Gastrocnemius medialis (tissue), 4 donors: ENCODE results near the gene SLC25A18.

Experiments
- CTCF ChIP-seq, 5 experiments: fragments of 450-650 bp in 3 of 5; fragments of 200-600 bp in 2 of 5; sonication (generic) in 2 of 5; IDR thresholded peaks in 4 of 5; conservative IDR thresholded peaks in 1 of 5; 1 replicate in 4 of 5; 2 replicates in 1 of 5; pipeline ENCODE4 v1.5.1; 2016 to 2019; ENCODE audit warnings: antibody characterized with exemption in 5 of 5, mild to moderate bottlenecking in 3 of 5, moderate library complexity in 3 of 5
- POLR2A ChIP-seq, 2 donors: fragments of 450-650 bp; IDR thresholded peaks; one replicate each; pipeline ENCODE4 v1.6.1; 2017; ENCODE audit warnings: antibody characterized with exemption in 2 of 2, mild to moderate bottlenecking in 2 of 2, moderate library complexity in 2 of 2

DNA sequence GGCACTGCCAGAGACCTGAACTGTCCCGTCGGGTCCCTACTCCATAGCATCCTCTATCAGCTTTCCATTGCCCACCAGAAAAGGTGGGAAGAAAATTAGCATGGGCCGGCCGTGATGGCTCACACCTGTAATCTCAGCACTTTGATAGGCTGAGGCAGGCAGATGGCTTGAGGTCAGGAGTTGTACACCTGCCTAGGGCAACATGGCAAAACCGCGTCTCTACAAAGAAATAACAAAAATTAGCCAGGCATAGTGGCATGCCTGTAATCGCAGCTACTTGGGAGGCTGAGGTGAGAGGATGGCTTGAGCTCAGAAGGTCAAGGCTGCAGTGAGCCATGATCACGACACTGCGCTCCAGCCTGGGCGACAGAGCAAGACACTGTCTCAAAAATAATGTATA lies 3.5 kb downstream of the SLC25A18 start:
- TF ChIP-seq CTCF (IDR thresholded peaks at IDR 0.05 in 4 of 5, conservative IDR thresholded peaks at IDR 0.05 in 1 of 5) (no peak), POLR2A (IDR thresholded peaks at IDR 0.05) (no peak)
